ENCODE data around the gene PRR36.

- TF ChIP-seq, protein P1, sequence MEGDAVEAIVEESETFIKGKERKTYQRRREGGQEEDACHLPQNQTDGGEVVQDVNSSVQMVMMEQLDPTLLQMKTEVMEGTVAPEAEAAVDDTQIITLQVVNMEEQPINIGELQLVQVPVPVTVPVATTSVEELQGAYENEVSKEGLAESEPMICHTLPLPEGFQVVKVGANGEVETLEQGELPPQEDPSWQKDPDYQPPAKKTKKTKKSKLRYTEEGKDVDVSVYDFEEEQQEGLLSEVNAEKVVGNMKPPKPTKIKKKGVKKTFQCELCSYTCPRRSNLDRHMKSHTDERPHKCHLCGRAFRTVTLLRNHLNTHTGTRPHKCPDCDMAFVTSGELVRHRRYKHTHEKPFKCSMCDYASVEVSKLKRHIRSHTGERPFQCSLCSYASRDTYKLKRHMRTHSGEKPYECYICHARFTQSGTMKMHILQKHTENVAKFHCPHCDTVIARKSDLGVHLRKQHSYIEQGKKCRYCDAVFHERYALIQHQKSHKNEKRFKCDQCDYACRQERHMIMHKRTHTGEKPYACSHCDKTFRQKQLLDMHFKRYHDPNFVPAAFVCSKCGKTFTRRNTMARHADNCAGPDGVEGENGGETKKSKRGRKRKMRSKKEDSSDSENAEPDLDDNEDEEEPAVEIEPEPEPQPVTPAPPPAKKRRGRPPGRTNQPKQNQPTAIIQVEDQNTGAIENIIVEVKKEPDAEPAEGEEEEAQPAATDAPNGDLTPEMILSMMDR (IDR thresholded peaks at IDR 0.05), result no peak
- TF ChIP-seq EZH2 (IDR thresholded peaks at IDR 0.05; ENCODE audit: borderline replicate concordance, insufficient read depth, low read depth, low read length, poor library complexity, severe bottlenecking), result no peak
Measured at GRCh38 chr19:7919610-7920518, 45.7 kb upstream of the PRR36 start, which contains the start of gene SNAPC2.
